Stimulated activated CD8-positive, alpha-beta memory T cell treated with anti-CD3 and anti-CD28 coated beads, Interleukin-7, amount 100 ng/mL, for 24 hours (primary cell): ENCODE measurements around the gene FOXA2.

ENCODE experiments used
- DNase-seq: peaks from one replicate; pipeline ENCODE4 v3.0.0-alpha.2; 2020; ENCODE audit warnings: low read depth

Gene FOXA2

GRCh38 chr20:22536141-22536828 lies 48.1 kb downstream of the FOXA2 start:
- DNase-seq: no peak

- no peak for DNase-seq
Observed at GRCh38 chr20:22535483-22535882, 48.9 kb downstream of the FOXA2 start.

GRCh38 chr20:22533823-22534751 lies 50.3 kb downstream of the FOXA2 start:
- no peak for DNase-seq

- DNase-seq: no peak
Observed at GRCh38 chr20:22532598-22532997, 51.8 kb downstream of the FOXA2 start.

- DNase-seq: no peak
Observed at GRCh38 chr20:22531756-22532155, 52.6 kb downstream of the FOXA2 start.

- no peak for DNase-seq
Observed at GRCh38 chr20:22531056-22531615, 53.2 kb downstream of the FOXA2 start.
